SK-N-SH treated with all-trans-retinoic acid at 6 μM for 48 hours (cell line): Measurements from ENCODE around the gene SMOC2.

ENCODE experiments used
- ARNTL ChIP-seq: fragments of 450-650 bp; formaldehyde crosslinking; IDR thresholded peaks from 2 replicates; pipeline ENCODE4 v1.5.0; 2020; ENCODE audit warnings: low read depth, mild to moderate bottlenecking, moderate library complexity, borderline replicate concordance
- CREB5 ChIP-seq: fragments of 250-450 bp; sonication (Bioruptor Pico); IDR thresholded peaks from 2 replicates; pipeline ENCODE4 v1.5.1; 2020; ENCODE audit warnings: low read depth, mild to moderate bottlenecking, moderate library complexity
- ESRRG ChIP-seq: fragments of 250-450 bp; sonication (Bioruptor Pico); IDR thresholded peaks from 2 replicates; pipeline ENCODE4 v1.6.1; 2021; ENCODE audit warnings: mild to moderate bottlenecking
- OSR1 ChIP-seq: fragments of 250-450 bp; sonication (Bioruptor Pico); IDR thresholded peaks from 2 replicates; pipeline ENCODE4 v1.8.0; 2022; ENCODE audit warnings: moderate library complexity, mild to moderate bottlenecking, inconsistent platforms
- PATZ1 ChIP-seq: fragments of 250-450 bp; sonication (Bioruptor Pico); IDR thresholded peaks from 2 replicates; pipeline ENCODE4 v1.8.0; 2020; ENCODE audit warnings: mild to moderate bottlenecking, moderate library complexity, borderline replicate concordance
- RARB ChIP-seq: fragments of 250-450 bp; sonication (Bioruptor Pico); IDR thresholded peaks from 2 replicates; pipeline ENCODE4 v1.8.0; 2021; ENCODE audit warnings: mild to moderate bottlenecking, moderate library complexity

- TF ChIP-seq PATZ1 (no peak), ARNTL (CRISPR knock-in tag) (no peak), ESRRG (CRISPR knock-in tag) (no peak), CREB5 (CRISPR knock-in tag) (no peak), RARB (no peak), OSR1 (CRISPR knock-in tag) (no peak)
These were observed 32.4 kb upstream of the SMOC2 start for GRCh38 chr6:168408504-168409136.
